ENCODE results near the gene ADARB1. TPM values are rescaled to one million over a fixed set of nuclear protein-coding genes. Genes with fewer than 3 reads are reported as not detected.

The ADARB1 gene
- total and polyA plus RNA-seq, 2 of the 8 experiments (the other 6 are each of a cell fraction or from before 2014, with no cell fraction given) = 4.7 to 14.9 TPM

DNA sequence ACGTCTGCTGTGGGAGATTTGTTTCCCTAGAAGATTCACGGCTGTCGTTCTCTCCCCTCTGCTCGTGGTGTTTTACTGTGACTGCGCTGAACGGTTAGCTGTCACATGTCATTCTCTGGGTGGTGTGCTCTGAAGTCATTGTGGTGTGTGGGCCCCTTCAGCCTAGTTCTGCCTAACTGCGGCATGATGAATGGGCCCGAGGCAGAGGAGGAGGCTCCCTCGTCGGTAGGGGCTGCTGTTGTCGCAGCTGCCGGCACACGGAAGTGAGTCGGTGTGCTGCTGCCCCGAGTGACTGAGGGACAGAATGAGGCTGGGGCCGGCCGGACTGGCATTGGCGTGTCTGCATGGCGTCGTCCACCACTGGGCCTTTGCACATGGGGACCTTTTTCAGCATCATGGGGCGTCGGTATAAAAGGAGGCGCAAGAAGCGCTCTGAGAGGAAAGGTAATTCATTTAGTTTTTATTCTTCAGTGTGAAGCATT lies 77.9 kb downstream of the ADARB1 start:
- no peak overlapping the region for H3K56ac ChIP-seq (replicated peaks; ENCODE audit: insufficient read length, low read depth, low read length)
- H3K4me1 ChIP-seq (replicated peaks in 1 of 4; ENCODE audit: control insufficient read depth in 3 of 4, insufficient read depth in 4 of 4, low read length in 3 of 4) = no peaks in the 10 kb centered on the region; a peak in 1 of 7 replicates
- no peak overlapping the region for H2BK20ac ChIP-seq (ENCODE audit: low read length)
- no peak overlapping the region for H2AFZ ChIP-seq (ENCODE audit: low read length)
- no peak for FAIRE-seq
- peaks cover 0 to 6% of the 10 kb centered on the region in 2 experiments for H4K20me1 ChIP-seq (replicated peaks in 1 of 2; ENCODE audit: control insufficient read depth in 1 of 2, insufficient read depth in 2 of 2, low read length in 2 of 2)
- H3K27me3 ChIP-seq (replicated peaks in 1 of 4; ENCODE audit: control insufficient read depth in 3 of 4, extremely low read depth in 1 of 4, insufficient read depth in 3 of 4, low read length in 3 of 4) = peaks cover 0 to 2% (median 0%) of the 10 kb centered on the region in 4 experiments; a peak in 1 of 7 replicates
- H3K4ac ChIP-seq (replicated peaks; ENCODE audit: insufficient read length, low read depth, low read length) = no peak overlapping the region
- H4K91ac ChIP-seq (replicated peaks; ENCODE audit: insufficient read length, low read length) = no peak overlapping the region
- H3K36me3 ChIP-seq (ENCODE audit: control insufficient read depth in 2 of 4, insufficient read depth in 4 of 4, low read length in 3 of 4) = no peaks in the 10 kb centered on the region
- no peak overlapping the region for H3K9ac ChIP-seq (replicated peaks in 1 of 4; ENCODE audit: extremely low read depth in 1 of 4, low read depth in 3 of 4, low read length in 3 of 4)
- no peak overlapping the region for H3K4me2 ChIP-seq (ENCODE audit: insufficient read depth in 1 of 2, low read depth in 2 of 2, low read length in 2 of 2)
- H3K79me1 ChIP-seq (ENCODE audit: low read depth, low read length) = no peaks in the 10 kb centered on the region
- ChIA-PET POLR2A (ENCODE audit: partially characterized antibody) (no interaction called here), CTCF (ENCODE audit: partially characterized antibody) (interaction anchor here (0.6 to 4.5 kb wide), 6 partner anchors 10 to 320 kb away, joined by 3 to 59 read pairs (median 3); no protein-coding TSS in a partner anchor)
- peaks cover 11% of the 10 kb centered on the region; the same call in 1 of the 2 replicates for H3K23me2 ChIP-seq (ENCODE audit: low read depth, low read length)
- no peak overlapping the region for H2BK15ac ChIP-seq (ENCODE audit: low read length)
- DNase-seq (ENCODE audit: low read depth in 1 of 2, low spot score in 2 of 2) = peak; percentile 25 to 58
- no peak overlapping the region for H2BK120ac ChIP-seq (replicated peaks; ENCODE audit: low read depth, low read length)
- no peak overlapping the region for H3K27ac ChIP-seq (ENCODE audit: low read depth, low read length)
- H3K9me3 ChIP-seq (ENCODE audit: insufficient read depth in 2 of 2, low read depth in 1 of 2, low read length in 1 of 2) = no peaks in the 10 kb centered on the region
- H2AK5ac ChIP-seq (ENCODE audit: low read depth, low read length) = no peak overlapping the region
- H3K79me2 ChIP-seq (ENCODE audit: control insufficient read depth in 1 of 2, insufficient read depth in 2 of 2, low read length in 2 of 2) = no peaks in the 10 kb centered on the region
- H4K5ac ChIP-seq (ENCODE audit: insufficient read length, low read depth, low read length) = no peak overlapping the region
- no peak overlapping the region for H3K4me3 ChIP-seq (ENCODE audit: extremely low read depth in 1 of 4, insufficient read depth in 2 of 4, low read depth in 3 of 4, low read length in 4 of 4)
- H2BK12ac ChIP-seq (ENCODE audit: low read depth, low read length) = no peak overlapping the region
- no peak overlapping the region for H3K23ac ChIP-seq (ENCODE audit: insufficient read length)
- TF ChIP-seq CHD1 (IDR thresholded peaks at IDR 0.05; ENCODE audit: low read depth, low read length) (no peak), RAD21 (IDR thresholded peaks at IDR 0.05 in 1 of 2, conservative IDR thresholded peaks at IDR 0.05 in 1 of 2; ENCODE audit: low read depth in 2 of 2, low read length in 2 of 2) (peak; percentile 70 to 77), SRF (IDR thresholded peaks at IDR 0.05; ENCODE audit: low read depth, low read length) (no peak), RBBP5 (IDR thresholded peaks at IDR 0.05; ENCODE audit: borderline replicate concordance, low read depth, low read length) (no peak), TAF7 (optimal IDR thresholded peaks at IDR 0.05; ENCODE audit: borderline replicate concordance, low read depth, low read length) (no peak), GABPA (IDR thresholded peaks at IDR 0.05; ENCODE audit: borderline replicate concordance, insufficient read depth, low read length) (no peak), SP1 (IDR thresholded peaks at IDR 0.05; ENCODE audit: low read depth, low read length) (no peak)
- TF ChIP-seq, protein P1, sequence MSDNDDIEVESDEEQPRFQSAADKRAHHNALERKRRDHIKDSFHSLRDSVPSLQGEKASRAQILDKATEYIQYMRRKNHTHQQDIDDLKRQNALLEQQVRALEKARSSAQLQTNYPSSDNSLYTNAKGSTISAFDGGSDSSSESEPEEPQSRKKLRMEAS (IDR thresholded peaks at IDR 0.05) = 0 out of 2 replicates have a peak, but pooled peaks have one; percentile 41
- TF ChIP-seq, protein P2, sequence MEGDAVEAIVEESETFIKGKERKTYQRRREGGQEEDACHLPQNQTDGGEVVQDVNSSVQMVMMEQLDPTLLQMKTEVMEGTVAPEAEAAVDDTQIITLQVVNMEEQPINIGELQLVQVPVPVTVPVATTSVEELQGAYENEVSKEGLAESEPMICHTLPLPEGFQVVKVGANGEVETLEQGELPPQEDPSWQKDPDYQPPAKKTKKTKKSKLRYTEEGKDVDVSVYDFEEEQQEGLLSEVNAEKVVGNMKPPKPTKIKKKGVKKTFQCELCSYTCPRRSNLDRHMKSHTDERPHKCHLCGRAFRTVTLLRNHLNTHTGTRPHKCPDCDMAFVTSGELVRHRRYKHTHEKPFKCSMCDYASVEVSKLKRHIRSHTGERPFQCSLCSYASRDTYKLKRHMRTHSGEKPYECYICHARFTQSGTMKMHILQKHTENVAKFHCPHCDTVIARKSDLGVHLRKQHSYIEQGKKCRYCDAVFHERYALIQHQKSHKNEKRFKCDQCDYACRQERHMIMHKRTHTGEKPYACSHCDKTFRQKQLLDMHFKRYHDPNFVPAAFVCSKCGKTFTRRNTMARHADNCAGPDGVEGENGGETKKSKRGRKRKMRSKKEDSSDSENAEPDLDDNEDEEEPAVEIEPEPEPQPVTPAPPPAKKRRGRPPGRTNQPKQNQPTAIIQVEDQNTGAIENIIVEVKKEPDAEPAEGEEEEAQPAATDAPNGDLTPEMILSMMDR (IDR thresholded peaks at IDR 0.05; ENCODE audit: control extremely low read depth in 1 of 3, insufficient read depth in 1 of 3, low read depth in 1 of 3, low read length in 3 of 3) = peak; percentile 61 to 75 (median 66)
- 79% methylated on average over 24 of the region's 24 CpGs; no CpG with 5 or more reads in 1 of the 2 experiments for WGBS, 2 experiments (ENCODE audit: extremely low coverage in 1 of 2, insufficient coverage in 1 of 2, insufficient read length in 1 of 2, insufficient replicate concordance in 2 of 2, low coverage in 1 of 2, low lambda C conversion rate in 2 of 2, missing lambda C conversion rate in 1 of 2)
- no peak overlapping the region for H3K18ac ChIP-seq (ENCODE audit: extremely low read depth, low read length)
- H4K8ac ChIP-seq (ENCODE audit: extremely low read depth, insufficient read depth, low read length) = no peak overlapping the region; the same call in 1 of the 2 replicates
- no peak overlapping the region for H2BK5ac ChIP-seq (ENCODE audit: low read depth, low read length)
- H3K14ac ChIP-seq (ENCODE audit: insufficient read length) = no peak overlapping the region

Data from H1 (cell line).